Caco-2 (cell line): ENCODE results near the gene FABP2. TPM values are rescaled to one million over a fixed set of nuclear protein-coding genes. Genes with fewer than 3 reads are reported as not detected.
A peak's percentile ranks its signal among the peaks of the same experiment; 100 is the strongest.
"Not testable (repeated sequence)": the region's sequence is repeated elsewhere in the genome, so short reads cannot be mapped to it uniquely, and the experiment has no call there.

Source experiments
- Bru-seq: library from RNA; stranded (reverse); fragments of 400-500 nt; gene quantifications from one replicate; lab custom pipeline; 2021; lab: Mats Ljungman, UMichigan
- BruChase-seq, 2 experiments: library from RNA; stranded (reverse); fragments of 400-500 nt; gene quantifications; one replicate each; lab custom pipeline; 2021; lab: Mats Ljungman, UMichigan
- BruUV-seq: library from RNA; stranded (reverse); fragments of 400-500 nt; replicated peaks from 2 replicates; lab custom pipeline; 2021; lab: Mats Ljungman, UMichigan
- CTCF ChIA-PET: fragments of 300-600 bp; sonication (Branson Sonifier 250); formaldehyde crosslinking; loops from one replicate; lab custom pipeline; 2022; ENCODE audit warnings: antibody characterized with exemption; lab: Charles Lee
- POLR2A ChIA-PET: fragments of 300-600 bp; sonication (Branson Sonifier 250); formaldehyde crosslinking; loops from one replicate; lab custom pipeline; 2022; ENCODE audit warnings: antibody characterized with exemption; lab: Charles Lee
- DNase-seq, 2 experiments: peaks; one replicate each; pipeline versions ENCODE4 v3.0.0 to v3.0.0-alpha.2; 2020 to 2022
- H3K27me3 ChIP-seq: replicated peaks from 2 replicates; pipeline ENCODE4 v1.6.0; 2011; ENCODE audit warnings: low read length; ENCODE audit not compliant: control insufficient read depth, insufficient read depth
- H3K36me3 ChIP-seq: 2 replicates; pipeline ENCODE4 v1.5.1; 2011; ENCODE audit warnings: low read length; ENCODE audit not compliant: control insufficient read depth, insufficient read depth
- H3K4me1 ChIP-seq: fragments of 250-450 bp; sonication (Bioruptor Pico); 2 replicates; pipeline ENCODE4 v1.5.1; 2020; ENCODE audit warnings: mild to moderate bottlenecking
- H3K4me3 ChIP-seq: 2 replicates; pipeline ENCODE4 v1.5.1; 2011; ENCODE audit warnings: low read depth, mild to moderate bottlenecking, control low read depth, low read length
- H3K9me3 ChIP-seq: fragments of 250-450 bp; sonication (Bioruptor Pico); 2 replicates; pipeline ENCODE4 v1.5.1; 2020; ENCODE audit warnings: mild to moderate bottlenecking, moderate library complexity
- H3K27ac Mint-ChIP-seq: one replicate; pipeline ENCODE4 v1.8.0; 2022; ENCODE audit warnings: mixed read lengths; ENCODE audit not compliant: unreplicated experiment
- H3K27me3 Mint-ChIP-seq: one replicate; pipeline ENCODE4 v1.8.0; 2022; ENCODE audit warnings: mixed read lengths; ENCODE audit not compliant: insufficient read depth, unreplicated experiment
- H3K36me3 Mint-ChIP-seq: one replicate; pipeline ENCODE4 v1.8.0; 2022; ENCODE audit warnings: mild to moderate bottlenecking, mixed read lengths; ENCODE audit not compliant: insufficient read depth, unreplicated experiment
- H3K4me1 Mint-ChIP-seq: one replicate; pipeline ENCODE4 v1.8.0; 2022; ENCODE audit warnings: low read depth, mixed read lengths; ENCODE audit not compliant: unreplicated experiment
- H3K4me3 Mint-ChIP-seq: one replicate; pipeline ENCODE4 v1.8.0; 2022; ENCODE audit warnings: mild to moderate bottlenecking, moderate library complexity, mixed read lengths; ENCODE audit not compliant: unreplicated experiment
- H3K9me3 Mint-ChIP-seq: one replicate; pipeline ENCODE4 v1.8.0; 2022; ENCODE audit warnings: mixed read lengths; ENCODE audit not compliant: unreplicated experiment
- CTCF ChIP-seq, 2 experiments: fragments of 200-600 bp in 1 of 2; IDR thresholded peaks; 1 replicate in 1 of 2; 2 replicates in 1 of 2; pipeline versions ENCODE4 v1.5.1 to v1.8.0; 2011 to 2022; ENCODE audit warnings: antibody characterized with exemption in 1 of 2, control low read depth in 1 of 2, inconsistent platforms in 1 of 2, low read depth in 1 of 2, low read length in 1 of 2, mild to moderate bottlenecking in 1 of 2, moderate library complexity in 1 of 2; ENCODE audit not compliant: insufficient read depth in 1 of 2, severe bottlenecking in 1 of 2, unreplicated experiment in 1 of 2
- intact Hi-C: fragments of 100-400 bp; cut with micrococcal nuclease; formaldehyde crosslinking; loops from one replicate; pipeline ENCODE4 v1.10.0; 2022; ENCODE audit not compliant: unreplicated experiment
- long read RNA-seq: library from polyadenylated mRNA; stranded (forward); transcript quantifications from one replicate; pipeline ENCODE4 v2.0.0, GENCODE V29; 2022
- total RNA-seq: library from RNA; stranded (reverse); gene quantifications from 2 replicates; pipeline ENCODE4 v1.2.3, GENCODE V29; 2022

FABP2 gene
- total RNA-seq, result not detected in 2 replicates
- not detected for Bru-seq, nascent RNA
- percentile 11 among the genes with signal in this experiment for BruChase-seq, experiment 1, labeled RNA remaining after a 2-hour chase
- BruChase-seq, experiment 2, labeled RNA remaining after a 6-hour chase, result not detected
- long read RNA-seq, result 0 reads

DNA sequence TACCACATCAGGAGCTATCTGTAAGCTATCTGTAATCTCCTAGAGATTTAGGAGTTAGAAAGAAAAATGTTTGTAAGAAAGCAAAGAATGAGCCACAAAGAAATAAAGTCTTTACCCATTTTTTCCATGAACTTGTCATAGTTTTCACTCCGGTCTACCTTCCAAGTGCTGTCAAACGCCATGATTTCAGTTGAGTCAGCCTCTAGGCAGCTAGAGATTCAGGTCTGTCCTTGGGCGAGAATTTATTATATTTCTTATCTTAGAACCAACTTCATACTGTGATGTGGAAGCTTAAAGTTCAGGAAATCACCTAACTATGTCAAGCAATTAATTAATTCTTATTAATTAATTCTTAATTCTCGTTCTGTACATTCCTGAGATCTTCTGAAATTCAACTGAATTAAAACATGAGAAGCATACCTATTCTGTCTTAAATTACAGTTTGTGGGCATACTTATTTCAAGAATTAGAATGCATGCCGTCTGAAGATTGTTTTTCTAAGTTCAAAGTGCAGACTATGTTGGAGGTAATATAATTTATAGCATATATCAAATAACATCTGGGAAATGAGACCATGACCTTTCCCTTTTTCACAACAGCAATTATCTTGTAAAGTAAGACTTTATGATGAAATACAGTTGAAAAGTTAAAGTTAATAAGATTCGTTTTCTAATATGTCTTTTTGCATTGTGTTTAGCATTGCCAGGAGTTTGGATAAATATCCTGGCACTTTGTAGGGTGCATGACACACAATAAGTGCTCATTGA is at the start of gene FABP2:
TSS of gene FABP2 (minus strand) at position 218 of the 767 bp plus-strand sequence. CDS start at position 182, 36 bp downstream.
- H3K27me3 Mint-ChIP-seq, result no peaks in the 10 kb centered on the region
- ChIA-PET CTCF (no interaction called here), POLR2A (no interaction called here)
- H3K9me3 Mint-ChIP-seq, result no peaks in the 10 kb centered on the region
- no peaks in the 10 kb centered on the region for H3K27me3 ChIP-seq
- no peaks in the 10 kb centered on the region for H3K36me3 ChIP-seq
- no peaks in the 10 kb centered on the region for H3K9me3 ChIP-seq
- no peaks in the 10 kb centered on the region for H3K4me1 Mint-ChIP-seq
- no peak for DNase-seq
- H3K4me1 ChIP-seq, result no peaks in the 10 kb centered on the region
- no TSS peak for BruUV-seq
- no peak within 1 kb of the TSS for H3K4me3 ChIP-seq
- no peak within 1 kb of the TSS for H3K27ac Mint-ChIP-seq
- H3K36me3 Mint-ChIP-seq, result no peaks in the 10 kb centered on the region
- no peak within 1 kb of the TSS for H3K4me3 Mint-ChIP-seq
- no peak for TF ChIP-seq CTCF (IDR thresholded peaks at IDR 0.05; ENCODE audit: insufficient read depth in 1 of 2, low read depth in 1 of 2, low read length in 1 of 2, severe bottlenecking in 1 of 2, unreplicated experiment in 1 of 2)
- intact Hi-C loops, result no loop called here

- BruUV-seq, intact Hi-C loops, H3K4me1 Mint-ChIP-seq, H3K4me1 ChIP-seq, H3K27me3 ChIP-seq, DNase-seq, POLR2A ChIA-PET, H3K27me3 Mint-ChIP-seq, H3K36me3 ChIP-seq, H3K4me3 Mint-ChIP-seq, H3K27ac Mint-ChIP-seq, H3K9me3 ChIP-seq, H3K4me3 ChIP-seq, H3K36me3 Mint-ChIP-seq, CTCF ChIA-PET, H3K9me3 Mint-ChIP-seq: not testable (repeated sequence)
These were observed 49.2 kb upstream of the FABP2 start for GRCh38 chr4:119370951-119371683.

DNA sequence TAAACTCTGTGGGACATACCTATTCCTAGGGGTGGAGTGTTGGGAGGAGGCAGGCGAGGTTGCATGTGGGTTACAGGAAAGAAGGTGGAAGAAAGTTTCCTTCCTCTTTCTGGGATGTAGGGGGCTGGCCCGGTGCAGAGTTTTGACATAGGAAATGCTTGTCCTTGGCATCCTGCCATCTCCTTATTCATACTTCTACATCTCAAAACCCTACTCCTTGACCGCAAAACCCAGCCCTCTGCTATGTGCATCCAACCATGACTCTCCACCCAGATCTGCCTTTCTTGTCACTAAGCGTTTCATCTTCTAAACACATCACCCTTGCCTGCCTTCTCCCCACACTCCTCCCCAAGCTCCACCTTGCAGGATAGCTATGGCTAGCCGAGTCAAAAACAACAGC is 48.5 kb upstream of the FABP2 start:
- H3K9me3 Mint-ChIP-seq, H3K4me3 Mint-ChIP-seq, intact Hi-C loops, POLR2A ChIA-PET, H3K4me1 Mint-ChIP-seq, CTCF ChIA-PET, H3K27me3 Mint-ChIP-seq, H3K27me3 ChIP-seq, H3K27ac Mint-ChIP-seq, H3K36me3 Mint-ChIP-seq, H3K36me3 ChIP-seq, BruUV-seq, H3K4me1 ChIP-seq, H3K4me3 ChIP-seq, H3K9me3 ChIP-seq, DNase-seq: not testable (repeated sequence)

GRCh38 chr4:119366802-119367201 is 44.9 kb upstream of the FABP2 start:
- CTCF ChIA-PET, H3K27ac Mint-ChIP-seq, H3K9me3 Mint-ChIP-seq, intact Hi-C loops, H3K4me3 Mint-ChIP-seq, DNase-seq, H3K36me3 Mint-ChIP-seq, H3K4me1 ChIP-seq, H3K4me1 Mint-ChIP-seq, H3K27me3 Mint-ChIP-seq, BruUV-seq, H3K27me3 ChIP-seq, H3K9me3 ChIP-seq, POLR2A ChIA-PET, H3K36me3 ChIP-seq, H3K4me3 ChIP-seq: not testable (repeated sequence)

- POLR2A ChIA-PET, H3K9me3 ChIP-seq, BruUV-seq, CTCF ChIA-PET, H3K9me3 Mint-ChIP-seq, H3K27me3 Mint-ChIP-seq, DNase-seq, H3K4me3 Mint-ChIP-seq, H3K4me1 Mint-ChIP-seq, H3K27ac Mint-ChIP-seq, H3K27me3 ChIP-seq, intact Hi-C loops, H3K36me3 Mint-ChIP-seq, H3K36me3 ChIP-seq, H3K4me1 ChIP-seq, H3K4me3 ChIP-seq: not testable (repeated sequence)
These were observed 42.3 kb upstream of the FABP2 start for GRCh38 chr4:119364203-119364602.

DNA sequence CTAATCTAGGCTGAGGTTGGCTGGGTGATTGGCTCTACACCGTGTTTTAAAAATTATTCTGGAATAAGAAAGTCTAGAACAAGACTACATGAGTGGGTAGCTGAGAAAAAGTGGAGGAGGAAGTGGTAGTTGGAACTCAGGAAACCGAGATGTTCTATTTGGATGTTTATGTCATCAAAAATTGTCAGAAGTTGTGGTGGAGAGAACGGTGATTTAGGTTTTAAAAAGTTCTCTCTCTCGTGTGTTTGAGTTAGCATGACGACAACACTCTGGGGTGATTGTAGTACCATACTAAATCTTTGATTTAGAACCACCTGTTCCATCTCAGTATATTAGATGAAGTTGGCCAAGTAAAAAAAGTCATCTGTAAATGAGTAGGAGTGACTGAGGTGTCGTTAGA is 41.4 kb upstream of the FABP2 start:
- H3K36me3 ChIP-seq, H3K27me3 ChIP-seq, H3K4me3 ChIP-seq, POLR2A ChIA-PET, intact Hi-C loops, H3K9me3 ChIP-seq, H3K36me3 Mint-ChIP-seq, DNase-seq, H3K27ac Mint-ChIP-seq, H3K9me3 Mint-ChIP-seq, CTCF ChIA-PET, BruUV-seq, H3K4me1 Mint-ChIP-seq, H3K27me3 Mint-ChIP-seq, H3K4me3 Mint-ChIP-seq, H3K4me1 ChIP-seq: not testable (repeated sequence)
